Erythroblast (primary cell): ENCODE data around the gene STARD5.

Experiments used
- GATA1 ChIP-seq: IDR thresholded peaks from 2 replicates; pipeline ENCODE4 v1.6.1; 2011; ENCODE audit warnings: low read depth, mild to moderate bottlenecking, control low read depth, low read length, moderate library complexity
- POLR2A ChIP-seq: IDR thresholded peaks from 2 replicates; pipeline ENCODE4 v1.6.1; 2011; ENCODE audit warnings: mild to moderate bottlenecking, low read length

DNA sequence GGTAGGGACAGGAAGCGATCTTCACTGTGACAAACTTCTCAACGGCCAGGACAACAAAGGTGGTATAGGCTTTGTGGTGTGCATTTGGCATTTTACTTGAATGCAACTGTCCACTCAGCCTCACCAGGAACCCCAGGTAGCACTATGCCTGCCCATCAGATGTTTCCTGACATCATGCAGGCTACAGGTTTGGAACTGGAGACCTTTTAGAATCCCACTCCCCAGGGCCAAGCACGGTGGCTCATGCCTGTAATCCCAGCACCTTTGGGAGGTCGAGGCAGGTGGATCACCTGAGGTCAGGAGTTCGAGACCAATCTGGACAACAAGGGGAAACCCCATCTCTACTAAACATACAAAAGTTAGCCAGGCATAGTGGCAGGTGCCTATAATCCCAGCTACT lies 9.6 kb downstream of the STARD5 start:
- TF ChIP-seq POLR2A (no peak), GATA1 (no peak)
